Thyroid gland (tissue), 4 donors: ENCODE data around the gene JAM2. TPM values are rescaled to one million over a fixed set of nuclear protein-coding genes. Genes with fewer than 3 reads are reported as not detected.
"Not testable (repeated sequence)": the region's sequence is repeated elsewhere in the genome, so short reads cannot be mapped to it uniquely, and the experiment has no call there.

Experiments
- DNase-seq, 2 donors: peaks; one replicate each; pipeline ENCODE4 v3.0.0-alpha.2; 2019
- H3K27ac ChIP-seq, 3 donors: fragments of 200-600 bp; sonication (generic); 1 replicate in 2 of 3; 2 replicates in 1 of 3; pipeline ENCODE4 v1.5.1; 2016 to 2019; ENCODE audit warnings: mild to moderate bottlenecking in 1 of 3, moderate library complexity in 1 of 3
- H3K27me3 ChIP-seq: fragments of 200-600 bp; sonication (generic); one replicate; pipeline ENCODE4 v1.5.1; 2019
- H3K36me3 ChIP-seq, 2 donors: fragments of 200-600 bp; sonication (generic); one replicate each; pipeline ENCODE4 v1.5.1; 2016 to 2019
- H3K4me1 ChIP-seq, 2 donors: fragments of 200-600 bp; sonication (generic); one replicate each; pipeline ENCODE4 v1.5.1; 2017 to 2019
- H3K4me3 ChIP-seq, 3 donors: fragments of 200-600 bp; sonication (generic); replicated peaks in 1 of 3; 1 replicate in 2 of 3; 2 replicates in 1 of 3; pipeline ENCODE4 v1.5.1; 2016; ENCODE audit warnings: mild to moderate bottlenecking in 1 of 3
- H3K9me3 ChIP-seq: fragments of 200-600 bp; sonication (generic); one replicate; pipeline ENCODE4 v1.5.1; 2017
- CTCF ChIP-seq, 6 experiments: fragments of 200-600 bp in 3 of 6; fragments of 450-650 bp in 3 of 6; sonication (generic) in 3 of 6; IDR thresholded peaks; one replicate each; pipeline ENCODE4 v1.5.1; 2016 to 2019; ENCODE audit warnings: antibody characterized with exemption in 6 of 6, mild to moderate bottlenecking in 2 of 6, inconsistent platforms in 1 of 6, moderate library complexity in 1 of 6
- POLR2A ChIP-seq, 2 donors: fragments of 450-650 bp; IDR thresholded peaks; one replicate each; pipeline ENCODE4 v1.6.1; 2017; ENCODE audit warnings: antibody characterized with exemption in 2 of 2, mild to moderate bottlenecking in 2 of 2, moderate library complexity in 1 of 2
- WGBS, 2 donors: methylation state at CpG; one replicate each; pipeline ENCODE4 v1.1.5; 2017; 5-methylcytosine and 5-hydroxymethylcytosine counted together
- intact Hi-C: fragments of 100-400 bp; cut with DNase I; formaldehyde crosslinking; loops from one replicate; pipeline ENCODE4 v1.15.1; 2023
- total RNA-seq, 4 donors: library from RNA; depleted of rRNA; stranded (reverse); fragments of >200 nt; gene quantifications; one replicate each; pipeline ENCODE4 v1.2.3, GENCODE V29; 2016

The JAM2 gene
- total RNA-seq, 4 donors from 2014 or later: 4.5 to 10.5 (median 7.3) TPM

- Histone ChIP-seq H3K36me3 (no peaks in the 10 kb centered on the region), H3K4me1 (no peaks in the 10 kb centered on the region), H3K27me3 (no peaks in the 10 kb centered on the region), H3K4me3 (no peak overlapping the region), H3K27ac (no peak overlapping the region), H3K9me3 (no peaks in the 10 kb centered on the region)
- WGBS, 2 donors: 87 to 93% methylated on average over 4 of the region's 4 CpGs
- no peak for DNase-seq
- intact Hi-C loops: no loop called here
- no peak for TF ChIP-seq POLR2A (IDR thresholded peaks at IDR 0.05)
- TF ChIP-seq CTCF (IDR thresholded peaks at IDR 0.05): no peak
Measured at GRCh38 chr21:25687787-25688186, 48.7 kb downstream of the JAM2 start.

- Histone ChIP-seq H3K27me3 (no peaks in the 10 kb centered on the region), H3K27ac (no peak overlapping the region), H3K36me3 (no peaks in the 10 kb centered on the region), H3K9me3 (no peaks in the 10 kb centered on the region), H3K4me3 (no peak overlapping the region), H3K4me1 (no peaks in the 10 kb centered on the region)
- intact Hi-C loops: no loop called here
- DNase-seq: no peak
- TF ChIP-seq POLR2A (IDR thresholded peaks at IDR 0.05) (no peak), CTCF (IDR thresholded peaks at IDR 0.05) (no peak)
- WGBS, 2 donors: 73 to 75% methylated on average over 9 of the region's 9 CpGs
Measured at GRCh38 chr21:25688275-25689155, 49.5 kb downstream of the JAM2 start.

GRCh38 chr21:25689226-25689625 is 50.2 kb downstream of the JAM2 start:
- Histone ChIP-seq H3K27ac (no peak overlapping the region), H3K4me3 (no peak overlapping the region), H3K36me3 (no peaks in the 10 kb centered on the region), H3K9me3 (no peaks in the 10 kb centered on the region), H3K4me1 (no peaks in the 10 kb centered on the region), H3K27me3 (no peaks in the 10 kb centered on the region)
- no peak for TF ChIP-seq CTCF (IDR thresholded peaks at IDR 0.05)
- 86 to 90% methylated on average over 1 of the region's 1 CpG for WGBS, 2 donors
- DNase-seq: no peak
- intact Hi-C loops: no loop called here

GRCh38 chr21:25691976-25692375 is 52.9 kb downstream of the JAM2 start:
- no peaks in the 10 kb centered on the region for H3K36me3 ChIP-seq
- no peak for DNase-seq
- H3K27ac ChIP-seq: no peak overlapping the region
- no peaks in the 10 kb centered on the region for H3K27me3 ChIP-seq
- intact Hi-C loops: no loop called here
- no peak for TF ChIP-seq POLR2A (IDR thresholded peaks at IDR 0.05)
- no peak for TF ChIP-seq CTCF (IDR thresholded peaks at IDR 0.05)
- no peaks in the 10 kb centered on the region for H3K9me3 ChIP-seq
- H3K4me3 ChIP-seq: no peak overlapping the region
- no peaks in the 10 kb centered on the region for H3K4me1 ChIP-seq
- 72 to 78% methylated on average over 3 of the region's 3 CpGs for WGBS, 2 donors

GRCh38 chr21:25695461-25695860 is 56.4 kb downstream of the JAM2 start:
- H3K4me3 ChIP-seq, H3K27ac ChIP-seq, H3K4me1 ChIP-seq, H3K36me3 ChIP-seq, H3K27me3 ChIP-seq, DNase-seq, H3K9me3 ChIP-seq, intact Hi-C loops: not testable (repeated sequence)
- WGBS, 2 donors: 92 to 95% methylated on average over 11 to 28 of the region's 36 CpGs
